HEK293T (cell line): Measurements from ENCODE around the gene MPPED1.

Experiments
- CTCF ChIA-PET: fragments of 350-600 bp; formaldehyde crosslinking; extraction: SDS; loops from one replicate; lab custom pipeline; 2021; ENCODE audit warnings: antibody characterized with exemption, inconsistent platforms; lab: Yijun Ruan, JAX
- POLR2A ChIA-PET: fragments of 350-600 bp; formaldehyde crosslinking; extraction: SDS; loops from one replicate; lab custom pipeline; 2020; ENCODE audit warnings: antibody characterized with exemption, inconsistent platforms; lab: Yijun Ruan, JAX
- DNase-seq: peaks from one replicate; pipeline ENCODE4 v3.0.0; 2012; ENCODE audit warnings: mixed read lengths; ENCODE audit errors: extremely low spot score
- ARNT ChIP-seq: fragments of 450-650 bp; IDR thresholded peaks from 2 replicates; pipeline ENCODE4 v1.6.1; 2017; ENCODE audit warnings: mild to moderate bottlenecking
- BHLHE40 ChIP-seq: fragments of 450-650 bp; IDR thresholded peaks from 2 replicates; pipeline ENCODE4 v1.6.1; 2016; ENCODE audit warnings: mild to moderate bottlenecking, moderate library complexity, borderline replicate concordance
- CTBP1 ChIP-seq: fragments of 450-650 bp; IDR thresholded peaks from 2 replicates; pipeline ENCODE4 v1.6.1; 2016; ENCODE audit warnings: borderline replicate concordance
- ELF4 ChIP-seq: fragments of 450-650 bp; IDR thresholded peaks from 2 replicates; pipeline ENCODE4 v1.6.1; 2017; ENCODE audit warnings: antibody characterized with exemption
- FOXA1 ChIP-seq: fragments of 450-650 bp; IDR thresholded peaks from 2 replicates; pipeline ENCODE4 v1.6.1; 2016; ENCODE audit warnings: mild to moderate bottlenecking
- FOXK2 ChIP-seq: fragments of 450-650 bp; IDR thresholded peaks from 2 replicates; pipeline ENCODE4 v1.6.1; 2016; ENCODE audit warnings: mild to moderate bottlenecking
- FOXM1 ChIP-seq: fragments of 450-650 bp; IDR thresholded peaks from 2 replicates; pipeline ENCODE4 v1.6.1; 2017; ENCODE audit warnings: mild to moderate bottlenecking, borderline replicate concordance
- HDGF ChIP-seq: fragments of 450-650 bp; IDR thresholded peaks from 2 replicates; pipeline ENCODE4 v1.6.1; 2017; ENCODE audit warnings: antibody characterized with exemption, borderline replicate concordance
- L3MBTL2 ChIP-seq: fragments of 450-650 bp; conservative IDR thresholded peaks from 2 replicates; pipeline ENCODE4 v1.6.1; 2016; ENCODE audit warnings: mild to moderate bottlenecking
- NFRKB ChIP-seq: fragments of 450-650 bp; IDR thresholded peaks from 2 replicates; pipeline ENCODE4 v1.6.1; 2016; ENCODE audit warnings: mild to moderate bottlenecking, moderate library complexity
- PKNOX1 ChIP-seq: fragments of 450-650 bp; IDR thresholded peaks from 2 replicates; pipeline ENCODE4 v1.6.1; 2016
- SP1 ChIP-seq: fragments of 450-650 bp; IDR thresholded peaks from 2 replicates; pipeline ENCODE4 v1.6.1; 2017
- SUZ12 ChIP-seq: fragments of 450-650 bp; IDR thresholded peaks from 2 replicates; pipeline ENCODE4 v1.6.1; 2016; ENCODE audit warnings: mild to moderate bottlenecking
- TARDBP ChIP-seq: fragments of 450-650 bp; IDR thresholded peaks from 2 replicates; pipeline ENCODE4 v1.6.1; 2016
- ZNF384 ChIP-seq: fragments of 450-650 bp; IDR thresholded peaks from 2 replicates; pipeline ENCODE4 v1.6.1; 2016

MPPED1 gene

GRCh38 chr22:43411869-43412807 is at the start of gene MPPED1:
Gene MPPED1 (plus strand): TSS chr22:43412014. CDS start chr22:43424986, 12,972 bp downstream.
- peak; percentile 46 for DNase-seq
- POLR2A ChIA-PET = no interaction called here
- TF ChIP-seq SUZ12 (no peak), ARNT (no peak), FOXM1 (no peak), ZNF384 (no peak), CTBP1 (no peak), PKNOX1 (no peak), BHLHE40 (no peak), SP1 (no peak), HDGF (no peak), TARDBP (no peak), L3MBTL2 (no peak)
- CTCF ChIA-PET = no interaction called here

- ChIA-PET POLR2A (no interaction called here), CTCF (interaction anchor here (0.6 to 0.7 kb wide), 3 partner anchors 17 to 727 kb away, joined by 3 to 5 read pairs (median 3); no protein-coding TSS in a partner anchor)
- no peak for DNase-seq
- TF ChIP-seq PKNOX1 = no peak
- TF ChIP-seq CTBP1 = no peak
- TF ChIP-seq FOXA1 = no peak
- no peak for TF ChIP-seq NFRKB
- TF ChIP-seq ARNT = no peak
These were observed 48.3 kb upstream of the MPPED1 start for GRCh38 chr22:43363315-43364168.

GRCh38 chr22:43364169-43364435 is 47.7 kb upstream of the MPPED1 start:
- no peak for DNase-seq
- POLR2A ChIA-PET = no interaction called here
- TF ChIP-seq FOXM1 = no peak
- no peak for TF ChIP-seq TARDBP
- TF ChIP-seq NFRKB = no peak
- no peak for TF ChIP-seq HDGF
- TF ChIP-seq ELF4 = no peak
- CTCF ChIA-PET = interaction anchor here (0.6 to 0.7 kb wide), 3 partner anchors 17 to 727 kb away, joined by 3 to 5 read pairs (median 3); no protein-coding TSS in a partner anchor

- CTCF ChIA-PET = no interaction called here
- no peak for TF ChIP-seq SUZ12
- TF ChIP-seq BHLHE40 = no peak
- no peak for TF ChIP-seq ARNT
- POLR2A ChIA-PET = no interaction called here
- DNase-seq = no peak
These were observed 45.9 kb upstream of the MPPED1 start for GRCh38 chr22:43365715-43366440.

GRCh38 chr22:43370036-43370435 is 41.8 kb upstream of the MPPED1 start:
- DNase-seq = no peak
- POLR2A ChIA-PET = no interaction called here
- CTCF ChIA-PET = no interaction called here
- TF ChIP-seq HDGF (no peak), ELF4 (no peak), SP1 (no peak), FOXK2 (no peak)

GRCh38 chr22:43375951-43376455 is 35.8 kb upstream of the MPPED1 start:
- ChIA-PET POLR2A (no interaction called here), CTCF (interaction anchor here (1.0 kb wide), 1 partner anchor 10 kb away, joined by 3 read pairs; no protein-coding TSS in a partner anchor)
- DNase-seq = no peak
- TF ChIP-seq CTBP1 (no peak), L3MBTL2 (no peak), FOXM1 (no peak), PKNOX1 (no peak), BHLHE40 (no peak), FOXA1 (no peak), ARNT (no peak), ZNF384 (no peak), FOXK2 (no peak), TARDBP (no peak)
